H1 (cell line): Measurements from ENCODE around the gene GPC6. TPM values are rescaled to one million over a fixed set of nuclear protein-coding genes. Genes with fewer than 3 reads are reported as not detected.

ENCODE experiments used
- JUN ChIP-seq: IDR thresholded peaks from 2 replicates; pipeline ENCODE4 v1.6.1; 2011; ENCODE audit warnings: low read depth, mild to moderate bottlenecking, improper control_type of control experiment, low read length
- KDM4A ChIP-seq: IDR thresholded peaks from one replicate; pipeline ENCODE4 v1.7.1; 2012; ENCODE audit warnings: low read depth, mild to moderate bottlenecking, moderate library complexity, low read length, inconsistent platforms; ENCODE audit not compliant: severe bottlenecking
- polyA plus RNA-seq, 7 experiments: library from polyadenylated mRNA; depleted of rRNA in 3 of 7; stranded (reverse) in 5 of 7; unstranded in 2 of 7; fragments of >200 nt in 5 of 7; fragments of 200-250 nt in 2 of 7; gene quantifications; 1 replicate in 5 of 7; 2 replicates in 1 of 7; 4 replicates in 1 of 7; pipeline versions ENCODE4 v1.2.1 to v1.2.3, GENCODE V29; 2011 to 2013; ENCODE audit warnings: missing spikeins in 2 of 7, mixed read lengths in 2 of 7
- total RNA-seq: library from RNA; stranded (reverse); fragmentation: NEBNext Ultra II Directional; extraction: Animal tissue kit (Norgen Biotek cat#: 25700); gene quantifications from 2 replicates; pipeline ENCODE4 v1.2.1, GENCODE V29; 2021
- TF ChIP-seq, protein P1 (sequence below): fragments of 300-600 bp; sonication (generic); IDR thresholded peaks from 2 replicates; pipeline ENCODE4 v1.7.1; 2012; ENCODE audit warnings: low read length, moderate library complexity, mild to moderate bottlenecking, inconsistent platforms; ENCODE audit not compliant: insufficient replicate concordance

The GPC6 gene
- total and polyA plus RNA-seq, 2 of the 8 experiments (the other 6 are each of a cell fraction or from before 2014, with no cell fraction given), result 5.4 to 12.0 TPM

DNA sequence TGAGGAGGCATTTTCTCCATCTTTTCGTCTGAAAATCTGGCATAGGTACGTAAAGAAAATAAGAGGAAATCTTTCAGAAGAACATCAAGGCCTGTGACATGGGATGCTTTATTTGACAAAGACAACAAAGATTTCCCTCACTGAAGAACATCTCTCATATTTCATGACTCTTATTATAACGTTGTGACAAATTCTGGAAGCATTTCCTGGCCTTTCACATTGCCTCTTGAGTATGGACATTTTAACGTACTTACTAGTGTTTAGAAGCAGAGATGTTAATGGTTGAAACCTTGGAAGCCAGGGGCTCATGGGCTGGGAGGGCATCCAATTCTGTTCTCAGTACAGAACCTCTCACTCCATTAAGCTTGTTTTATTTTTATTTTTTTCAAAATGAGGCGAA, 1042.1 kb downstream of the GPC6 start (continued):
- TF ChIP-seq, protein P1, sequence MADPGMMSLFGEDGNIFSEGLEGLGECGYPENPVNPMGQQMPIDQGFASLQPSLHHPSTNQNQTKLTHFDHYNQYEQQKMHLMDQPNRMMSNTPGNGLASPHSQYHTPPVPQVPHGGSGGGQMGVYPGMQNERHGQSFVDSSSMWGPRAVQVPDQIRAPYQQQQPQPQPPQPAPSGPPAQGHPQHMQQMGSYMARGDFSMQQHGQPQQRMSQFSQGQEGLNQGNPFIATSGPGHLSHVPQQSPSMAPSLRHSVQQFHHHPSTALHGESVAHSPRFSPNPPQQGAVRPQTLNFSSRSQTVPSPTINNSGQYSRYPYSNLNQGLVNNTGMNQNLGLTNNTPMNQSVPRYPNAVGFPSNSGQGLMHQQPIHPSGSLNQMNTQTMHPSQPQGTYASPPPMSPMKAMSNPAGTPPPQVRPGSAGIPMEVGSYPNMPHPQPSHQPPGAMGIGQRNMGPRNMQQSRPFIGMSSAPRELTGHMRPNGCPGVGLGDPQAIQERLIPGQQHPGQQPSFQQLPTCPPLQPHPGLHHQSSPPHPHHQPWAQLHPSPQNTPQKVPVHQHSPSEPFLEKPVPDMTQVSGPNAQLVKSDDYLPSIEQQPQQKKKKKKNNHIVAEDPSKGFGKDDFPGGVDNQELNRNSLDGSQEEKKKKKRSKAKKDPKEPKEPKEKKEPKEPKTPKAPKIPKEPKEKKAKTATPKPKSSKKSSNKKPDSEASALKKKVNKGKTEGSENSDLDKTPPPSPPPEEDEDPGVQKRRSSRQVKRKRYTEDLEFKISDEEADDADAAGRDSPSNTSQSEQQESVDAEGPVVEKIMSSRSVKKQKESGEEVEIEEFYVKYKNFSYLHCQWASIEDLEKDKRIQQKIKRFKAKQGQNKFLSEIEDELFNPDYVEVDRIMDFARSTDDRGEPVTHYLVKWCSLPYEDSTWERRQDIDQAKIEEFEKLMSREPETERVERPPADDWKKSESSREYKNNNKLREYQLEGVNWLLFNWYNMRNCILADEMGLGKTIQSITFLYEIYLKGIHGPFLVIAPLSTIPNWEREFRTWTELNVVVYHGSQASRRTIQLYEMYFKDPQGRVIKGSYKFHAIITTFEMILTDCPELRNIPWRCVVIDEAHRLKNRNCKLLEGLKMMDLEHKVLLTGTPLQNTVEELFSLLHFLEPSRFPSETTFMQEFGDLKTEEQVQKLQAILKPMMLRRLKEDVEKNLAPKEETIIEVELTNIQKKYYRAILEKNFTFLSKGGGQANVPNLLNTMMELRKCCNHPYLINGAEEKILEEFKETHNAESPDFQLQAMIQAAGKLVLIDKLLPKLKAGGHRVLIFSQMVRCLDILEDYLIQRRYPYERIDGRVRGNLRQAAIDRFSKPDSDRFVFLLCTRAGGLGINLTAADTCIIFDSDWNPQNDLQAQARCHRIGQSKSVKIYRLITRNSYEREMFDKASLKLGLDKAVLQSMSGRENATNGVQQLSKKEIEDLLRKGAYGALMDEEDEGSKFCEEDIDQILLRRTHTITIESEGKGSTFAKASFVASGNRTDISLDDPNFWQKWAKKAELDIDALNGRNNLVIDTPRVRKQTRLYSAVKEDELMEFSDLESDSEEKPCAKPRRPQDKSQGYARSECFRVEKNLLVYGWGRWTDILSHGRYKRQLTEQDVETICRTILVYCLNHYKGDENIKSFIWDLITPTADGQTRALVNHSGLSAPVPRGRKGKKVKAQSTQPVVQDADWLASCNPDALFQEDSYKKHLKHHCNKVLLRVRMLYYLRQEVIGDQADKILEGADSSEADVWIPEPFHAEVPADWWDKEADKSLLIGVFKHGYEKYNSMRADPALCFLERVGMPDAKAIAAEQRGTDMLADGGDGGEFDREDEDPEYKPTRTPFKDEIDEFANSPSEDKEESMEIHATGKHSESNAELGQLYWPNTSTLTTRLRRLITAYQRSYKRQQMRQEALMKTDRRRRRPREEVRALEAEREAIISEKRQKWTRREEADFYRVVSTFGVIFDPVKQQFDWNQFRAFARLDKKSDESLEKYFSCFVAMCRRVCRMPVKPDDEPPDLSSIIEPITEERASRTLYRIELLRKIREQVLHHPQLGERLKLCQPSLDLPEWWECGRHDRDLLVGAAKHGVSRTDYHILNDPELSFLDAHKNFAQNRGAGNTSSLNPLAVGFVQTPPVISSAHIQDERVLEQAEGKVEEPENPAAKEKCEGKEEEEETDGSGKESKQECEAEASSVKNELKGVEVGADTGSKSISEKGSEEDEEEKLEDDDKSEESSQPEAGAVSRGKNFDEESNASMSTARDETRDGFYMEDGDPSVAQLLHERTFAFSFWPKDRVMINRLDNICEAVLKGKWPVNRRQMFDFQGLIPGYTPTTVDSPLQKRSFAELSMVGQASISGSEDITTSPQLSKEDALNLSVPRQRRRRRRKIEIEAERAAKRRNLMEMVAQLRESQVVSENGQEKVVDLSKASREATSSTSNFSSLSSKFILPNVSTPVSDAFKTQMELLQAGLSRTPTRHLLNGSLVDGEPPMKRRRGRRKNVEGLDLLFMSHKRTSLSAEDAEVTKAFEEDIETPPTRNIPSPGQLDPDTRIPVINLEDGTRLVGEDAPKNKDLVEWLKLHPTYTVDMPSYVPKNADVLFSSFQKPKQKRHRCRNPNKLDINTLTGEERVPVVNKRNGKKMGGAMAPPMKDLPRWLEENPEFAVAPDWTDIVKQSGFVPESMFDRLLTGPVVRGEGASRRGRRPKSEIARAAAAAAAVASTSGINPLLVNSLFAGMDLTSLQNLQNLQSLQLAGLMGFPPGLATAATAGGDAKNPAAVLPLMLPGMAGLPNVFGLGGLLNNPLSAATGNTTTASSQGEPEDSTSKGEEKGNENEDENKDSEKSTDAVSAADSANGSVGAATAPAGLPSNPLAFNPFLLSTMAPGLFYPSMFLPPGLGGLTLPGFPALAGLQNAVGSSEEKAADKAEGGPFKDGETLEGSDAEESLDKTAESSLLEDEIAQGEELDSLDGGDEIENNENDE, result no peak
- TF ChIP-seq JUN (no peak), KDM4A (no peak)
